Measurements from ENCODE around the gene MRPL12.

DNA sequence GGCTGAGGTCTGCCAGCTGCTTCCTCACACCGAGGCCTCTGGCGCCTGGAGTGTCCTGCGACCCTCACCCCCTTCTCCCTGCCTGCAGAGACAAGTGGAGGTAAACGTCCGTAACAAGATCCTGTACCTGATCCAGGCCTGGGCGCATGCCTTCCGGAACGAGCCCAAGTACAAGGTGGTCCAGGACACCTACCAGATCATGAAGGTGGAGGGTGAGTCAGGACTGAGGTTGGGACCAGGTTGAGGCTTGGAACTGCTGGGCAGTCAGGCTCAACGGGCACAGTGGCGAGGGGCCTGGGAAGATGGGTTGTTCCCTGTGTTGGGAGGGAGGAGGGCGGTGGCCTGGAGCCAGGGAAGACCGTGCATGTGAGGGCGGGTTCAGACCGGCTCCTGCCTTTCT is 14.6 kb upstream of the MRPL12 start:
- TF ChIP-seq ZBTB33 (IDR thresholded peaks at IDR 0.05; ENCODE audit: extremely low read depth, insufficient replicate concordance, low read length) (no peak), CTCF (IDR thresholded peaks at IDR 0.05 in 2 of 3, conservative IDR thresholded peaks at IDR 0.05 in 1 of 3; ENCODE audit: borderline replicate concordance in 1 of 3, insufficient read depth in 1 of 3, low read depth in 2 of 3, low read length in 2 of 3) (no peak), POLR2A (IDR thresholded peaks at IDR 0.05; ENCODE audit: borderline replicate concordance, extremely low read depth, insufficient read depth, insufficient read length) (no peak), RAD21 (IDR thresholded peaks at IDR 0.05; ENCODE audit: low read depth) (no peak), JUND (IDR thresholded peaks at IDR 0.05) (no peak), SRF (IDR thresholded peaks at IDR 0.05; ENCODE audit: low read depth) (no peak), EZH2 (IDR thresholded peaks at IDR 0.05) (no peak)

Measured in HCT116 (cell line).